HL-60/S4 treated with retinoic acid at 250 ng/mL for 4 days and 3 days (cell line): ENCODE data around the gene PDE4B.
"Not testable (repeated sequence)": the region's sequence is repeated elsewhere in the genome, so short reads cannot be mapped to it uniquely, and the experiment has no call there.

ENCODE experiments used
- in situ Hi-C: fragments of 300-500 bp; cut with MboI; formaldehyde crosslinking; loops from 2 replicates; pipeline ENCODE4 v1.7.0; 2022; ENCODE audit warnings: low sequenced_read_pairs

PDE4B gene

DNA sequence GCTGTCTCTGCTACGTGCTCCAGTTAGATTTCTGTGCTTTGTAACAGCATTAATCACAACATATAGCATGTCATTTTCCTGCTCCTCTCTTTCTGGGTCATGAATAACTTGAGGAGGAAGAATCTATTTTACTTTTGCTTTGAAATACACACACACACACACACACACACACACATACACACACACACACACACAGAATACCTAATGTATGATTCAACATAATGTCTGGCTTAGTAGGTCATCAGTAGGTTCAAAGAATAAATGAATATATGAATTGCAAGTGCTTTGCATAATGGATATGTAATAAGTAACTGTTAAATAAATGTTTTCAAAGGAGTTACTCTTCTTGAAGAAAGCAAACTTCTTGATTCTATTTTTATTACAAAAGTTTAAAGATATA lies 249.0 kb downstream of the PDE4B start:
- in situ Hi-C loops = no loop called here

- in situ Hi-C loops = no loop called here
Observed at GRCh38 chr1:66043186-66043585, 250.5 kb downstream of the PDE4B start.

DNA sequence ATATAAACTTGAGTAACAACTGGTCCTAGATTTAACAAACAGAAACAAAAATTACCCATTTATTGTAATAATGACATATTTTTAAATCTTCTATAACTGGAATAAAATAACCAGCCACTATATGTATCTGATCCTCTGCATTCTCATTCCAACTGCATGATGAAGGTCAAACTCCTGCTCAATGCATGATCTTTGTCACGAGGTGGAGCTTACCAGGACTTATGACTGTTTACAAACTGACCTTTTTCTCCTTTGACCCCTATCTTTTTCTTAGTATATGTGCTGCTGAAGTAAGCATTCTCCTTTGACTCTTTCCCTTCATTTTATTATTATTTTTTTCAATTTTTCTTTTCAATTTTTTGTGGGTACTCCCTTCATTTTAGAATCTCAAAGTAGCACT lies 252.2 kb downstream of the PDE4B start:
- in situ Hi-C loops = no loop called here

GRCh38 chr1:66046415-66046814 lies 253.7 kb downstream of the PDE4B start:
- in situ Hi-C loops = no loop called here

DNA sequence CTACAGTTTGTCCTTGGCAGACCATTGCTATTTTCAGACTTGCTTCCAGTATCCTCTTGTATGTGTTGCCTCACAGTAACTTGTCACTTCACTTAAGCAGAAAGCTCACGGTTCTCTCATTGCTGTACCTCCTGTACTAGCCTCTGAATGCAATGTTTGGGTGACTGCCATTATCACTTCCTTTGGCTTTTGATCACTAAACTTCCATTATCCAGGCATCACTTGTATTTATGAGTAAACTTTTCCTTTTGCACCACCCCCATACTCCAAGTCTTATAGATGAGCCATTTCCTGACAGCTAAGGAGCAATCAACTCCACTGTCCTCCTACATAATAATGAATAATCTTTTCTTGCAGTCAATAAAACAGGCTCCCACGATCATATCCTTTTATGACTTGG lies 255.3 kb downstream of the PDE4B start:
- in situ Hi-C loops = no loop called here

GRCh38 chr1:66050123-66050522 lies 257.4 kb downstream of the PDE4B start:
- in situ Hi-C loops = no loop called here

- in situ Hi-C loops = no loop called here
Observed at GRCh38 chr1:66050633-66051032, 257.9 kb downstream of the PDE4B start.

DNA sequence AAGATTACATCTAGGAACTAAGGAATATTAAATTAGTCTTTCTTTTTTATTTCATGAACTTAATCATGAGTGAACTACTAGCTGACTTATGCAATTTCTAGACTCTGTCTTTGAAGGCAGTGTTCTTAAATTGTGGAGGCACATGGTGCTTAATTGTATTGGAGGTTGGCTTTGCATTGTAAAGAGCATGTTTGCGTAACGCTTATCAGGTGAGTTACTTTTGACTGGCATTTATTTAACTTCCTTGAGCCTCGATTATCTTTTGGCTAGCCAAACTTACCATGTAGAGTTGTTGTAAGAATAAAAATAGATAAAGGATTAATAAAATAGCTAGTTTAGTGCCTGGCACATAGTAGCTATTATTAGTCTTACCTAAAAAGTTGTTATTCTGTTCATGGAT lies 262.4 kb downstream of the PDE4B start:
- in situ Hi-C loops = no loop called here

DNA sequence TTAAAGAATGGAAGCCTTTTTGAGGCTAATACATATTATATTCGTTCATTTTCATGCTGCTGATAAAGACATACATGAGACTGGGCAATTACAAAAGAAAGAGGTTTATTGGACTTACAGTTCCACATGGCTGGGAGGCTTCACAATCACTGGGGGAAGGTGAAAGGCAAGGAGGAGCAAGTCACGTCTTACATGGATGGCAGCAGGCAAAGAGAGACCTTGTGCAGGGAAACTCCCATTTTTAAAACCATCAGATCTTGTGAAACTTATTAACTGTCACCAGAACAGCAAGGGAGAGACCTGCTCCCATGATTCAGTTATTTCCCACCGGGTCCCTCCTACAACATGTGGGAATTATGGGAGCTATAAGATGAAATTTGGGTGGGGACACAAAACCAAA lies 264.8 kb downstream of the PDE4B start:
- in situ Hi-C loops = not testable (repeated sequence)

- in situ Hi-C loops = no loop called here
Observed at GRCh38 chr1:66058558-66058957, 265.9 kb downstream of the PDE4B start.

DNA sequence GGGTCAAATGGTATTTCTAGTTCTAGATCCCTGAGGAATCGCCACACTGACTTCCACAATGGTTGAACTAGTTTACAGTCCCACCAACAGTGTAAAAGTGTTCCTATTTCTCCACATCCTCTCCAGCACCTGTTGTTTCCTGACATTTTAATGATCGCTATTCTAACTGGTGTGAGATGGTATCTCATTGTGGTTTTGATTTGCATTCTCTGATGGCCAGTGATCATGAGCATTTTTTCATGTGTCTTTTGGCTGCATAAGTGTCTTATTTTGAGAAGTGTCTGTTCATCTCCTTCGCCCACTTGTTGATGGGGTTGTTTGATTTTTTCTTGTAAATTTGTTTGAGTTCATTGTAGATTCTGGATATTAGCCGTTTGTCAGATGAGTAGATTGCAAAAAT lies 274.5 kb downstream of the PDE4B start:
- in situ Hi-C loops = not testable (repeated sequence)

GRCh38 chr1:66069976-66070876 lies 277.5 kb downstream of the PDE4B start:
- in situ Hi-C loops = no loop called here

DNA sequence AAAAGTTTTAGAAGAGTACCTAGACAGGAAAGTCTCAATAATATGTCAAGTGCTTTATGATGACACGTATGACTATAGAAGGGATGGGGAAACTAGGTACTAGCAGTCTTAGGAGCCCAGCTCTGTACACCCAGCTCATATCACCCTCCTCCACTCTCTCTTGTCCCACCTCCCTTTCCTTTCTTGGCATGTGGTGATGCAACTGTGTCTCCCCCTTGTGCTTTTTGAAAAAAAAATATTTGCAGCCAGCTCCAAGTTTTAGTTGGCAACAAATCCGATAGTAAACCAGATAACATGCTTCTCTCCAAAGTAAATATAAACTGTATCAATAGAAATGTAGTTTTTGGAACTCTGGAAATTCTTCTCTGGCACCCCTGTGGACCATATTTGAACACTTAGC lies 280.7 kb downstream of the PDE4B start:
- in situ Hi-C loops = no loop called here

DNA sequence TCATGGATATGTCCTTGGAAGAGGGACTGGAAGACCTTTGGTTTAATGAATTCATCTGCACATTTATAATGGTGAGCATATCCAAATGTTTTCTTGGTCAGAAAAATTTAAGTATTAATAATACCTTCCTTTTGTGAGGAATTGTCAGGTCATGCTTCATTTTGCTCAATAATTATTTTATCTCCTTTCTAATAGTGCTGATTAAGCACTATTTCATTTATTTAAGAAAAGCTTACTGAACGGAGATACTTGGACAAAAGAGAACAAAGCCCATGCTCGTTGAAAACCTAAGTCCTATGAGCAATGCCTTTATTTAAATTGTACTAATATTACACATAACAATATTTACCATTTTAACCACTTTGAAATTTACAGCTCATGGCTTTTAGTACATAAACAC lies 281.5 kb downstream of the PDE4B start:
- in situ Hi-C loops = no loop called here

- in situ Hi-C loops = no loop called here
Observed at GRCh38 chr1:66078412-66078811, 285.7 kb downstream of the PDE4B start.

DNA sequence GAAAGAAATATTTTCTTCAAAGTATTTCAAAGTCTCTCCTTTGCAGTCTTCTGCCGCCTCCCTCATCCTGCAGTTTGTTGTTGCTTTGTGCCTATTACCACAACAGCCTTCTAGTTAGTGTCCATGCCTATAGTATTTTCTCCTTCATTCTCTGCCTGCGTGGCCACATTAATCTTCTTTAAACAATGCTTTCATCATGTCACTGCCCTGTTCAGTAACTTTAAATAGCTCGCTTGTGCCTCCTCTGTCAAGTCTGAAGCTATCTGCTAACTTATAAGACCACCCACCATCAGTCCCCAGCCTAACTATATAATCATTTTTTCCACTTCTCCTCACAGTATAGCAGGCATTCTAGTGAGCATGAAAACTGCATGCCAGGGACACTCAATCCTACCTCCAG lies 290.3 kb downstream of the PDE4B start:
- in situ Hi-C loops = no loop called here

GRCh38 chr1:66084442-66084841 lies 291.7 kb downstream of the PDE4B start:
- in situ Hi-C loops = no loop called here

- in situ Hi-C loops = no loop called here
Observed at GRCh38 chr1:66085600-66085999, 292.9 kb downstream of the PDE4B start.

- in situ Hi-C loops = no loop called here
Observed at GRCh38 chr1:66088787-66089186, 296.1 kb downstream of the PDE4B start.

DNA sequence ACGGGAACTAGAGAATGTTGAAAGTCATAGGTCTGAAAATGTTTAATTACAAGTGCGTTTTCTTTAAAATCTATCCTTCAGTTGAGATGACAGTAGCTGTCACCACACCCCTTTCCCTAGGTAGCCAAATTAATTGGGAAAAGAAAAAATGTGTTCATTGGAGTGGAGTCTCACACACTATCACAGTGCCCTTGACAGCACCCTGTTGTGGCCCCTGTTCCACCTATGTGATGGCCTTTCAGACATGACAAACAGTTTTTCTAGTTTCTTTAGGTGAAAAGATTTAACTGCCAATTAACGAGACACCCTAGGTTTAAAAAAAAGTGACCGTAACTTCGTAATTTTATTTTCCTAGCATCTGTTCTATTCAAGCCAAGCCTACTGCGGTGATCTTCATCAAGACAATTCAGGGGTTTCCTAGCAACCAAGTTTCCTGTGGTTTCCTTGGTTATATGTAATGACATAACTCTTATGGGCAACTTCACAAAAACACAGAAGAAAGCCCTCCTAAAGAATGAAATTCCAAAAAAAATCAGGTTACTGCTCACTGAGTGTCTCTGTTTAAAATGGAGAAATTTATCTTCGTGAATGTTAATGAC lies 298.3 kb downstream of the PDE4B start:
- in situ Hi-C loops = no loop called here

DNA sequence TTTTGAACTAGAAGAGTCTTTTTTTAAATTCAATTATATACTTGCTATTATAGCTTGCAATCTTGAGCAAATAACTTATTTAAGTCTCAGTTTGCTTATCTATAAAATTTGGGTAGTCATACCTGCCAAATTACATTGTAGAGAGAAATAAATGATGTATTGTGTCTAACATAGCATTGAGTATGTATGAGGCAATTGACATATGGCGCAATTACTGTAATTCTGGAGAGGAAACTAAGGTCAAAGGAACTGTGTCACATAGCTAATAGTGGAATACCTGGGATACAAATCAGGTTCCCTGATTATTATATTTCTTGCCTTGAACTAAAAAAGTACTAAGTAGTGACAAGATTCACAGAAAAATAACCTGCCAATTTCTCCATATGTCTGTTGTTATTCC lies 302.5 kb downstream of the PDE4B start:
- in situ Hi-C loops = no loop called here

DNA sequence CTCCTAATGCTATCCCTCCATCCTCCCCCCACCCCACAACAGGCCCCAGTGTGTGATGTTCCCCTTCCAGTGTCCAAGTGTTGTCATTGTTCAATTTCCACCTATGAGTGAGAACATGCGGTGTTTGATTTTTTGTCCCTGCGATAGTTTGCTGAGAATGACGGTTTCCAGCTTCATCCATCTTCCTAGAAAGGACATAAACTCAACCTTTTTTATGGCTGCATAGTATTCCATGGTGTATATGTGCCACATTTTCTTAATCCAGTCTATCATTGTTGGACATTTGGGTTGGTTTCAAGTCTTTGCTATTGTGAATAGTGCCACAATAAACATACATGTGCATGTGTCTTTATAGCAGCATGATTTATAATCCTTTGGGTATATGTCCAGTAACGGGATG lies 308.3 kb downstream of the PDE4B start:
- in situ Hi-C loops = not testable (repeated sequence)

GRCh38 chr1:66104076-66104475 lies 311.4 kb downstream of the PDE4B start:
- in situ Hi-C loops = not testable (repeated sequence)
